ENCODE measurements around the gene CNEP1R1. TPM values are rescaled to one million over a fixed set of nuclear protein-coding genes. Genes with fewer than 3 reads are reported as not detected.

Gene CNEP1R1
- total RNA-seq, 1 donor from 2014 or later: 28.4 TPM

DNA sequence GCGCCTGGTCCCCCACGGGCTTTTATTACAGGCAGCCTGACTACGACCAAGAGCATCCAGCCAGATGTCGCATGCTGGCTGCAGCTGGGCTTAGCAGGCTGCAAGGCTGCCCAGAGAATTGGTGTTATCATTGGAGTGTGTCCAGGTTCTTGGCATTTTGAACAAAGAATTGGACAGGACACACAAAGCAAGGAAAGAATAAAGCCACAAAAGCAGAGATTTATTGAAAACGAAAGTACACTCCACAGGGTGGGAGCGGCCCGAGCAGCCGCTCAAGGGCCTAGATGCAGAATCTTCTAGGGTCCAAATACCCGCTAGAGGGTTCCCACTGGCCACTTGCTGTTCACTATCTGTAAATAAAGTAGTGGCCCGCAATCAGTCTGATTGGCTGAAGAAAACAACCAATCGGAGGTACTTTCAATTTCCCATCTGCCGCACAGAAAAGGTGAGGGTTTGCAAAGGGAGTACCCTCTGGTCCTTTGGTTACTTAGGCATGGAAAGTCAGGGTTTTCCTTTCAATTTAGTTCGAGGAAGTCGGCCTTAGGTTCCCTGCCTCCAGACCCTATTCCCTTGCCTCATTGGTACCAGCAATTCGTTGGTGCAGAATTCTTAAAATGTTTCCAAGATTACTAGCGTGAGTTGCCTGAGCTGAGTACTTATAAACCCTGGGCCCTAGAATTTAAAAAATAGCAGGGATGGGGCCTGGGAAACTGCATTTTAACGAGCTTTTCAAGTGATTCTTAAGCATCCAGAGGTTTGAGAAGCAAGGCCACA is 38.5 kb upstream of the CNEP1R1 start:
- no peaks in the 10 kb centered on the region for H3K9me3 Mint-ChIP-seq (ENCODE audit: low read depth)
- H3K27ac Mint-ChIP-seq: no peak overlapping the region
- TF ChIP-seq CTCF (IDR thresholded peaks at IDR 0.05; ENCODE audit: unreplicated experiment): no peak
- no peaks in the 10 kb centered on the region for H3K27me3 Mint-ChIP-seq
- H3K36me3 Mint-ChIP-seq (ENCODE audit: insufficient read depth): no peaks in the 10 kb centered on the region
- H3K4me3 Mint-ChIP-seq (ENCODE audit: low read depth): no peak overlapping the region
- no peak for DNase-seq (ENCODE audit: low spot score, unreplicated experiment)
- H3K4me1 Mint-ChIP-seq (ENCODE audit: low read depth): no peaks in the 10 kb centered on the region

GRCh38 chr16:49987381-49987780 is 37.6 kb upstream of the CNEP1R1 start:
- Mint-ChIP-seq H3K27me3 (no peaks in the 10 kb centered on the region), H3K9me3 (ENCODE audit: low read depth) (no peaks in the 10 kb centered on the region), H3K36me3 (ENCODE audit: insufficient read depth) (no peaks in the 10 kb centered on the region), H3K27ac (no peak overlapping the region), H3K4me3 (ENCODE audit: low read depth) (no peak overlapping the region), H3K4me1 (ENCODE audit: low read depth) (no peaks in the 10 kb centered on the region)
- TF ChIP-seq CTCF (IDR thresholded peaks at IDR 0.05; ENCODE audit: unreplicated experiment): no peak
- DNase-seq (ENCODE audit: low spot score, unreplicated experiment): no peak

- H3K9me3 Mint-ChIP-seq (ENCODE audit: low read depth): no peaks in the 10 kb centered on the region
- H3K4me1 Mint-ChIP-seq (ENCODE audit: low read depth): no peaks in the 10 kb centered on the region
- H3K4me3 Mint-ChIP-seq (ENCODE audit: low read depth): no peak overlapping the region
- no peaks in the 10 kb centered on the region for H3K36me3 Mint-ChIP-seq (ENCODE audit: insufficient read depth)
- no peak overlapping the region for H3K27ac Mint-ChIP-seq
- DNase-seq (ENCODE audit: low spot score, unreplicated experiment): no peak
- no peak for TF ChIP-seq CTCF (IDR thresholded peaks at IDR 0.05; ENCODE audit: unreplicated experiment)
- peaks cover 20% of the 10 kb centered on the region for H3K27me3 Mint-ChIP-seq
Observed at GRCh38 chr16:49992825-49993224, 32.2 kb upstream of the CNEP1R1 start.

GRCh38 chr16:49993579-49993978 is 31.4 kb upstream of the CNEP1R1 start:
- Mint-ChIP-seq H3K9me3 (ENCODE audit: low read depth) (no peaks in the 10 kb centered on the region), H3K27me3 (peaks cover 20% of the 10 kb centered on the region), H3K4me1 (ENCODE audit: low read depth) (no peaks in the 10 kb centered on the region), H3K36me3 (ENCODE audit: insufficient read depth) (no peaks in the 10 kb centered on the region), H3K4me3 (ENCODE audit: low read depth) (no peak overlapping the region), H3K27ac (no peak overlapping the region)
- DNase-seq (ENCODE audit: low spot score, unreplicated experiment): no peak
- TF ChIP-seq CTCF (IDR thresholded peaks at IDR 0.05; ENCODE audit: unreplicated experiment): no peak

DNA sequence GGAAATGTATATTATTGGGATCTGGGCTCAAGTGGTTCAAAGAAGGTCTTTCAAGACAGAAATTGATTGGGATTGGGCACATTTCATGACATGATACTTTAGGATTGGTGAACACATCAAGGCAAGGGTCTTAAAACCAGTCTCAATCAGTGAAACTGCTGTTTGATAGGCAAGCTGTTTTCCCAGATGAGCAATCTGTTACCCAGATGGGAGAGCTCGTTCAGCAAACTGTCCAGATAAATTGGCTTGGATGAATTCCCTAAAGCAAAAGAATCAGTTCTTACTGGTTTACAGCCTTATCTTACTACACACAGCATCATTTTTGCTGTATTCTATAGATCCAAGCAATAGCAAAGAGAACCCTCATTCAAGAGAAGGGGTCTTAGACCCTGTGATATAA is 31.0 kb upstream of the CNEP1R1 start:
- TF ChIP-seq CTCF (IDR thresholded peaks at IDR 0.05; ENCODE audit: unreplicated experiment): no peak
- Mint-ChIP-seq H3K36me3 (ENCODE audit: insufficient read depth) (no peaks in the 10 kb centered on the region), H3K4me3 (ENCODE audit: low read depth) (no peak overlapping the region), H3K27me3 (peaks cover 21% of the 10 kb centered on the region), H3K9me3 (ENCODE audit: low read depth) (no peaks in the 10 kb centered on the region), H3K27ac (no peak overlapping the region), H3K4me1 (ENCODE audit: low read depth) (no peaks in the 10 kb centered on the region)
- no peak for DNase-seq (ENCODE audit: low spot score, unreplicated experiment)

All from progenitor cell of endocrine pancreas (in vitro differentiated cells).